Measurements from ENCODE around the gene SCGN.
"Not testable (repeated sequence)": the region's sequence is repeated elsewhere in the genome, so short reads cannot be mapped to it uniquely, and the experiment has no call there.

The SCGN gene

DNA sequence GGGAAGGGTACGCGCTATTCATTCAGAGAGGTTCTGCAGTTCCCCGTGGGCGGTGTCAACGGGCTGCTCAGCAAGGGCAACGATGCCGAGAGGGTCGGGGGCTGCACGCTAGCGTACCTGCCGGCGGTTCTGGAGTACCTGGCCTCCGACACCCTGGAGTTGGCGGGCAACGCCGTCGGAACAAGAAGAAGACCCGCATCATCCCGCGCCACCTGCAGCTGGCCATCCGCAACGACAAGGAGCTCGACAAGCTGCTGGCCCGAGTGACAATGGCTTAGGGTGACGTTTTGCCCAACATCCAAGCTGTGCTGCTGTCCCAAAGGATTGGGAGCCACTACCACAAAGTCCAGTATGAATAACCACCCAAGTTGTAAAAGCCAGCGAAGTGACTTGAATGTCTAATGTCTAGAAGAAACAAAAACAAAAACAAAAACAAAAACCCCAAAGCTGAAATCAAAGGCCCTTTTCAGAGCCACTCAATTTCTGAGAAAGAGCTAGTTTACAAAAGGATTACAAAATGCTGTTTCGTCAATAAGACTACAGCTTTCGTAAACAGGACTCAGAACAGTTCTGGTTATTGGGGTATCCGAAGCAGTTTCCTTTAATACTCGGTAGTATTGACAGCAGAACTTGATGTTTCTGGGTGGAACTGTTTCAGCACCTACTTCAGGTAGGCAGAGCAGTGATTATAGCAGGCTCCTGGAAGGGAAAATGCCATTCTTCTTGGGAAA, 80.6 kb downstream of the SCGN start:
- no peak for DNase-seq

DNA sequence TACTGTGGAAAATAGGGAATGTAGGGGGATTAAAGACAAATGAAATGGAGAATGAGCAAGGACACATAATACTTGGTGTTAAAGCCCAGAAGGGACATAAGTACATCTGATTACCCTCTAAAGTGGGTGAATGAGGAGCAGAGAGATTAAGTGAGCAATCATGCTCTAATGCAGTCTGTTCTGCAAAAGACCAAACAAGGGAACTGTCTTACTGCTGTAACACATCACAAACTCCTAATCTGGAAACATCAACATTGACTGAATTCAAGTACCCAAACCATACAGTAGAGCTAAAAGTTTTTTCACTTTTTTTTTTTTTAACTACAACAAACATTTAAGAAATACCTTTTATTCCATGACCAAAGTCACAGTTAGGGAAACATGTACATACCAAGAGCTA, 83.2 kb downstream of the SCGN start:
- no peak for DNase-seq

DNA sequence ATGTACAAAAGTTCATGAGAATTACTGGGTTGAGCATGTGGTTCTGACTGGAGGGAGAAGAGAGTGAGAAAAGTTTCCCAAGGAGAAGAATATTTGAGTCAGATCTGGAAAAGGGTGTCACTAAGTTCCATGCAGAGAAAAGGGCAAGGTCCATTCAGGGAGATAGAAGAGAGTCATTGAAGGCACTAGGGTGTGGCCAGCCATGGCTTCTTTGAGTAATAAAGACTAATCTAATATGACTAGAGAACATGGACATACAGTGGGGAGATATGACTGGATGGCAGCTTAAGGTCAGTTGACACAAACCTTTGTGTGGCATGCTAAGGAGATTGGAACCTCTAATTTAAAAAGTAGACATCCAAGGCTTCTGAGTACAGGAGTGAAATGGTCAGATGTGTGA, 91.9 kb downstream of the SCGN start:
- DNase-seq, result no peak

DNA sequence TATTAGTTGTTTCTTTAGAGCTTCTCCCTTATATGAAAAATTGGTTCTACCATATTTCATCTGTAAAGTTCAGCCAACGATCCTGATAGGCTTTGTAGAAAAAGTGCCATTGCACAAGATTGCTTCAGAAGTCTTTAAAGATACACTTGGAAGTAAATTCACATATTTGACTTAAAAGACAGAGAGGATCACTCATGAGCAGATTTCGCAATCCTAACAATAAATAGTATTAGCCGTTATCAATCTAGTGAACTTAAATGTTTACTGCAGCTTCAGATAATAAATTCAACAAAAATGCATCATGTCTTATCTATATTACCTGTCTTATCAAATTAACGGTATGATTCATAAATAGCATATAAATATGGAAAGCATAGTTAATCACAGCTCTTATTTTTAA, 93.8 kb downstream of the SCGN start:
- DNase-seq, result no peak

DNA sequence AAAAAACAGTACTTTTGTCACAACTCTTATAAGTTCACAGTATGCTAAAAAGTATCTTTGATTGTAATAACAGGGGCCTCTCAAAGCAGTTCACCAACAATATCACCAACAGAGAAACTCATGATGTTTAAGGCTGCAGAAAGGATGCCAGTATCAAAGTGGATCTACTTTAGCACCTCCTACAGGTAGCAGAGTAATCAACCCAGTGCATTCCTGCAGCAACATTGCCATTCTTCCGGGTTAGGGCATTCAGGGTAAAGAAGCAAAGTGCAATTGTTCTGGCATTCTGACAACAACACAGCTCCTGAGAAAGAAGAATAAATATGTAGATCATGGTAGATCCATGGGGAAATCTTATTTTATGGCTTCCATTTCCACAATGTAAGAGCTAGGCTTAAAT, 95.0 kb downstream of the SCGN start:
- DNase-seq, result no peak

DNA sequence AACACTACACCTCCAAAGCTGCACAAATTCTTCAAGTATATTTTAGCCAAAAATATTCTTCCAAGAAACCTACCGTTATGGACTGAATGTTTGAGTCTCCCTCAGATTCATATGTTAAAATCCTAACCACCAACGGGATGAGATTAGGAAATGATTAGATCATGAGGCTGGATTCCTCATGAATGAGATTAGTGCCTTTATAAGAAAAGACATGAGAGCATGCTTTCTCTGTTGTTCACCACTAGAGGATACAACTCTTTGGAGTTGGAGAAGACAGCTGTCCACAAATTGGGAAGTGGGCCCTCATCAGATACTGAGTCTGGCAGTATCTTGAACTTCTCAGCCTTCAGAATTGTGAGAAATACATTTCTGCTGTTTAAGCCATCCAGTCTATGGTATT, 95.5 kb downstream of the SCGN start:
- DNase-seq, result peak; percentile 50

DNA sequence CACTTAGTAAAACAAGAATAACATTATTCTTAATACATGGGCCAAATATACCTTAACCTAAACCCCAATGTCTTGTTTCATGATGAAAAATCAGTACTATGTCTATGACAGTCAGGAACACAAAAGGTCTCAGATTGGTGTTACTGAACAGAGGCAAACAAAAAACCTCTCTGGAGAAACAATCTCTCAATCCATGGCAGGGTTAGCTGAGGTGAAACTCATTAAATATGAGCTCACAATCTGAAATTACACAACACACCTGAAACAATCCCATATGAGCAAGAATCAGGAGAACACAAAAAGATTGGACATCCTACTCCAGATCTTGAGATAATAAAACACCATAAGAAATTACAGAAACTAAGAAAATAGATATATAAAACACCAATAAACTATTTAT, 96.0 kb downstream of the SCGN start:
- no peak for DNase-seq

DNA sequence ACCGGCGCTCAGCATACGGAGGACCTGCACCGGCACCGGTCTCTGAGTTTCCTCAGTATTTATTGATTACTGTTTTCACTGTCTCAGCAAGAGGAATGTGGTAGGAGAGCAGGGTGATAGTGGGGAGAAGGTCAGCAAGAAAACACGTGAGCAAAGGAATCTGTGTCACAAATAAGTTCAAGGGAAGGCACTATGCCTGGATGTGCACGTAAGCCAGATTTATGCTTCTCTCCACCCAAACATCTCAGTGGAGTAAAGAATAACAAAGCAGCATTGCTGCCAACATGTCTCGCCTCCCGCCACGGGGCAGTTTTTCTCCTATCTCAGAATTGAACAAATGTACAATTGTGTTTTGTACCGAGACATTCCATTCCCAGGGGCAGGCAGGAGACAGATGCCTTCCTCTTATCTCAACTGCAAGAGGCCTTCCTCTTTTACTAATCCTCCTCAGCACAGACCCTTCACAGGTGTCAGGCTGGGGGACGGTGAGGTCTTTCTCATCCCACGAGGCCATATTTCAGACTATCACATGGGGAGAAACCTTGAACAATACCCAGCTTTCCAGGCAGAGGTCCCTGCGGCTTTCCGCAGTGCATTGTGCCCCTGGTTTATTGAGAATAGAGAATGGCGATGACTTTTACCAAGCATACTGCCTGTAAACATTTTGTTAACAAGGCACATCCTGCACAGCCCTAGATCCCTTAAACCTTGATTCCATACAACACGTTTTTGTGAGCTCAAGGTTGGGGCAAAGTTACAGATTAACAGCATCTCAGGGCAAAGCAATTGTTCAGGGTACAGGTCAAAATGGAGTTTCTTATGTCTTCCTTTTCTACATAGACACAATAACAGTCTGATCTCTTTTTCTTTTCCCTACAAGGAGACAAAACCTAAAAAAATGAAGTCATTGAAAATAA, 96.8 kb downstream of the SCGN start:
- not testable (repeated sequence) for DNase-seq

DNA sequence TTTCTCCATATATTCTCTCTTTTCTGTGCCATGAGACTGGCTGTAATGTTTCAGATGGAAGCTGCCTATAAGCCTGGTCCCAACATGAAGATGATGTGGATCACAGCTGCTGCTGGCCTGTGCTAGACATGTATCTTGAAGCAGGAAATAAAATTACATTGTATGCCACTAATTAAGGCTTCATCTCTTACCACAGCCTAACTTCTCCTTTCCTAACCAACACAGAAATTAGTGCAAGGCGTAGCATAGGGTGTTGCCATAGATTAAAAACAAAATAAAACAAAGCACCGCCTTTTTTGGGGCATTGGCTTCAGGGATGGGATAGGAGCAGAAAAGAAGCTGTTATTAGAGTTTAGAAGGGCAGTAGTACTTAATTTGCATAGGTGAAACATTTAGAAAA, 97.8 kb downstream of the SCGN start:
- peak; percentile 88 for DNase-seq

DNA sequence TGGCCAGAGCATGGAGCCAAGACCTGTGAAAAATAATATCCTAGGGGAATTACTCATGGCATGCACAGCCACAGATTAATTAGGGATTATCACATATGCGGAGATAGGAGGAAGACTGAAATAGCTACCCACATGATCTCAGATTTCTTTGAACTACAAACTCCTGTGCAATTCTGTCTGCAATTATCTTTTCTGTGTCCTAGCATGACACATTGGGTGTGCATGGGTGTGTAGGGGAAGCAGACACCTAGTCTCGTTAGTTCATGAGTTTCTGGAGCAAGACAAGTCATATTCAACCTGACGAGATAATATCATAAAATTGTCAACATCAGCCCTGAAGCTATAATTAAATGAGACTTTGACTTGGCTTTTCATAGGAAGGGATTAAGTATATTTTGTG, 98.9 kb downstream of the SCGN start:
- DNase-seq, result no peak
